22Rv1 (cell line): ENCODE data around the gene EPHA8.

Experiments
- ZFX ChIP-seq: fragments of 450-650 bp; IDR thresholded peaks from 2 replicates; pipeline ENCODE4 v1.6.1; 2017; ENCODE audit warnings: antibody characterized with exemption, borderline replicate concordance
- TF ChIP-seq, protein P1 (sequence below): fragments of 450-650 bp; IDR thresholded peaks from 2 replicates; pipeline ENCODE4 v1.5.1; 2017; ENCODE audit warnings: mild to moderate bottlenecking

DNA sequence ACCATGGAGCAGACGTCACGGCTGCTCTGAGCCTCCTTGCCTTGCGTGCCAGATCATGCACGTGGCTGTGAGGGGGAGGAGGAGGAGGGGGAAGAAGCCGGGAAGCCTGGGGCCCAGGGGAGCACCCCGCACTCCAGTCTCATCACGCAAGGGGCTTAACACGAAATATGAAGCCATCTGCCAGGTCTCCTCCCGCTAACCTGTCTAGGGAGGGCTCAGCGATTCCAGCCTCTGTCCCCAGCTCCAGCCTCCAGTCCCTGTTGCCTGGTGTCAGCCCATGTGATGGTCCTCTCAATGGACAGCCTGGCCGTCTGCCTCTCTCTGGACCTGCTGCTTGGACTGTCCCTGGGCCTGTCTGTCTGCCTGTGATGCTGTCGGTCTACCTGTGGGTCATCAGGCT, 50.7 kb downstream of the EPHA8 start:
- TF ChIP-seq, protein P1, sequence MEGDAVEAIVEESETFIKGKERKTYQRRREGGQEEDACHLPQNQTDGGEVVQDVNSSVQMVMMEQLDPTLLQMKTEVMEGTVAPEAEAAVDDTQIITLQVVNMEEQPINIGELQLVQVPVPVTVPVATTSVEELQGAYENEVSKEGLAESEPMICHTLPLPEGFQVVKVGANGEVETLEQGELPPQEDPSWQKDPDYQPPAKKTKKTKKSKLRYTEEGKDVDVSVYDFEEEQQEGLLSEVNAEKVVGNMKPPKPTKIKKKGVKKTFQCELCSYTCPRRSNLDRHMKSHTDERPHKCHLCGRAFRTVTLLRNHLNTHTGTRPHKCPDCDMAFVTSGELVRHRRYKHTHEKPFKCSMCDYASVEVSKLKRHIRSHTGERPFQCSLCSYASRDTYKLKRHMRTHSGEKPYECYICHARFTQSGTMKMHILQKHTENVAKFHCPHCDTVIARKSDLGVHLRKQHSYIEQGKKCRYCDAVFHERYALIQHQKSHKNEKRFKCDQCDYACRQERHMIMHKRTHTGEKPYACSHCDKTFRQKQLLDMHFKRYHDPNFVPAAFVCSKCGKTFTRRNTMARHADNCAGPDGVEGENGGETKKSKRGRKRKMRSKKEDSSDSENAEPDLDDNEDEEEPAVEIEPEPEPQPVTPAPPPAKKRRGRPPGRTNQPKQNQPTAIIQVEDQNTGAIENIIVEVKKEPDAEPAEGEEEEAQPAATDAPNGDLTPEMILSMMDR, result no peak
- TF ChIP-seq ZFX, result no peak
